Thyroid gland (tissue), 4 donors: Measurements from ENCODE around the gene CD48.

Experiments used
- POLR2A ChIP-seq, 2 donors: fragments of 450-650 bp; IDR thresholded peaks; one replicate each; pipeline ENCODE4 v1.6.1; 2017; ENCODE audit warnings: antibody characterized with exemption in 2 of 2, mild to moderate bottlenecking in 2 of 2, moderate library complexity in 1 of 2
- TF ChIP-seq, protein P1 (sequence below), 6 experiments: fragments of 200-600 bp in 3 of 6; fragments of 450-650 bp in 3 of 6; sonication (generic) in 3 of 6; IDR thresholded peaks; one replicate each; pipeline ENCODE4 v1.5.1; 2016 to 2019; ENCODE audit warnings: antibody characterized with exemption in 6 of 6, mild to moderate bottlenecking in 2 of 6, inconsistent platforms in 1 of 6, moderate library complexity in 1 of 6

DNA sequence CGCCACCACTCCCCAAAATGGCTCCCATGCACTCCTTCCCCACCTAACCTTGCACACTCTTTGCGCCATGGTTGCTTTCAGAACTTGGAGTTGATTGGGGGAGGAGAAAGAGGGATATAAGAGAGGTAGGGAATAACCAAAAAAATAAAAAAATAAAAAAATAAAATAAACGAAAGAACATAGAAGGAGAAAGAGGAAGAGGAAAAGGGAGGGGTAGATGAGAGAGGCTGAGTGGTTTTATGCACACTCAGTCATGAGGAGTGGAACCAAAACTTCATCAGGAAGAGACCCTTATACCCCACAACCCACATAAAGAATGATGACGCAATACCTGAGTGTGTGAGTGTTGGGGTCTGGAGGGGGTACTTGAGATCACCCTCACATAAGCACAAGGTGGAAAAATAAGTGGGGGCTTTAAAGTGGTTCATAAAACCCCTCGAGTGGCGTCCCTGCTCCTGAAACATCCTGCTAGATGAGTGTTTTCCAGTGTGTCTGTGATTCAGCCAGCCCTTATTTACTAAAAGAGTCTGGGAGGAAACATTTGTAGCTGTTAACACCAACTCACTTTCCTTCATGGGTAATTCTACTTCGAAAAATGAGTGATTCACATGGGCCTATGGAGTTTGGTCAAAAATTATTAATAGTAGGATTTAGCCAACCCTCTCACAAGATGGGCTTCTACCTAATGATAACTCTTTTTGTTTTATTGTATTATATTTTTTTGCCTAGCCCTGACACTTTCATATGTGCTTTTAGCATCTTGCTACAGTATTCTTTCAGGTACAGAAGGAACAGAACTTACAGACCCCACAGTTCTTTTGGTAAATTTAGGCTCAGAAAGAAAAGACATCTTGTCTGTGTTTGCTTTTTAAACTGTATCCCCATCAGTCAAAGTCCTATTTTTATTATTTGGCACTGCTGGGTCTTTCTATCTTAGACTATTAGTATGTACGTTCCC is 70.0 kb downstream of the CD48 start:
- TF ChIP-seq, protein P1, sequence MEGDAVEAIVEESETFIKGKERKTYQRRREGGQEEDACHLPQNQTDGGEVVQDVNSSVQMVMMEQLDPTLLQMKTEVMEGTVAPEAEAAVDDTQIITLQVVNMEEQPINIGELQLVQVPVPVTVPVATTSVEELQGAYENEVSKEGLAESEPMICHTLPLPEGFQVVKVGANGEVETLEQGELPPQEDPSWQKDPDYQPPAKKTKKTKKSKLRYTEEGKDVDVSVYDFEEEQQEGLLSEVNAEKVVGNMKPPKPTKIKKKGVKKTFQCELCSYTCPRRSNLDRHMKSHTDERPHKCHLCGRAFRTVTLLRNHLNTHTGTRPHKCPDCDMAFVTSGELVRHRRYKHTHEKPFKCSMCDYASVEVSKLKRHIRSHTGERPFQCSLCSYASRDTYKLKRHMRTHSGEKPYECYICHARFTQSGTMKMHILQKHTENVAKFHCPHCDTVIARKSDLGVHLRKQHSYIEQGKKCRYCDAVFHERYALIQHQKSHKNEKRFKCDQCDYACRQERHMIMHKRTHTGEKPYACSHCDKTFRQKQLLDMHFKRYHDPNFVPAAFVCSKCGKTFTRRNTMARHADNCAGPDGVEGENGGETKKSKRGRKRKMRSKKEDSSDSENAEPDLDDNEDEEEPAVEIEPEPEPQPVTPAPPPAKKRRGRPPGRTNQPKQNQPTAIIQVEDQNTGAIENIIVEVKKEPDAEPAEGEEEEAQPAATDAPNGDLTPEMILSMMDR (IDR thresholded peaks at IDR 0.05): no peak
- no peak for TF ChIP-seq POLR2A (IDR thresholded peaks at IDR 0.05)
